Measurements from ENCODE around the gene VEPH1. TPM values are rescaled to one million over a fixed set of nuclear protein-coding genes. Genes with fewer than 3 reads are reported as not detected.

Gene VEPH1
- total and polyA plus RNA-seq, 5 donors from 2014 or later: 2.6 TPM; not detected in 4

- peaks cover 0 to 5% (median 0%) of the 10 kb centered on the region in 7 donors for H3K9me3 Mint-ChIP-seq
- H3K4me3 Mint-ChIP-seq: no peak overlapping the region
- Histone ChIP-seq H3K4me1 (ENCODE audit: control insufficient read depth, insufficient read depth, low read length, poor library complexity, severe bottlenecking) (no peaks in the 10 kb centered on the region), H3K9me3 (ENCODE audit: control insufficient read depth in 2 of 2, low read length in 2 of 2) (no peaks in the 10 kb centered on the region), H3K27me3 (ENCODE audit: control insufficient read depth, insufficient read depth, low read length) (peaks cover 12% of the 10 kb centered on the region), H3K36me3 (ENCODE audit: control insufficient read depth, insufficient read depth, low read length) (no peaks in the 10 kb centered on the region), H3K4me3 (ENCODE audit: low read depth, low read length) (no peak overlapping the region), H3K27ac (ENCODE audit: insufficient read depth, low read length, poor library complexity, severe bottlenecking) (no peak overlapping the region)
- H3K27me3 Mint-ChIP-seq: peaks cover 23% of the 10 kb centered on the region
- DNase-seq (no peak), ATAC-seq (ENCODE audit: low read depth in 2 of 2) (no peak)
- H3K27ac Mint-ChIP-seq: no peak overlapping the region
- H3K36me3 Mint-ChIP-seq: no peaks in the 10 kb centered on the region
- H3K4me1 Mint-ChIP-seq: no peaks in the 10 kb centered on the region
Measured at GRCh38 chr3:157501863-157502262, 1.4 kb downstream of the VEPH1 start.

GRCh38 chr3:157500232-157500631 lies 3.0 kb downstream of the VEPH1 start:
- ATAC-seq (ENCODE audit: low read depth in 2 of 2) (no peak), DNase-seq (no peak)
- H3K4me3 Mint-ChIP-seq: no peak overlapping the region
- no peaks in the 10 kb centered on the region for H3K36me3 Mint-ChIP-seq
- no peaks in the 10 kb centered on the region for H3K4me1 Mint-ChIP-seq
- H3K9me3 ChIP-seq (ENCODE audit: control insufficient read depth in 2 of 2, low read length in 2 of 2): no peaks in the 10 kb centered on the region
- H3K4me1 ChIP-seq (ENCODE audit: control insufficient read depth, insufficient read depth, low read length, poor library complexity, severe bottlenecking): no peaks in the 10 kb centered on the region
- H3K27ac ChIP-seq (ENCODE audit: insufficient read depth, low read length, poor library complexity, severe bottlenecking): no peak overlapping the region
- peaks cover 12% of the 10 kb centered on the region for H3K27me3 ChIP-seq (ENCODE audit: control insufficient read depth, insufficient read depth, low read length)
- H3K27ac Mint-ChIP-seq: no peak overlapping the region
- peaks cover 0 to 5% (median 0%) of the 10 kb centered on the region in 7 donors for H3K9me3 Mint-ChIP-seq
- H3K36me3 ChIP-seq (ENCODE audit: control insufficient read depth, insufficient read depth, low read length): no peaks in the 10 kb centered on the region
- peaks cover 23% of the 10 kb centered on the region for H3K27me3 Mint-ChIP-seq
- H3K4me3 ChIP-seq (ENCODE audit: low read depth, low read length): no peak overlapping the region

GRCh38 chr3:157499342-157499963 lies 3.8 kb downstream of the VEPH1 start:
- peak in 1 of 2 donors; percentile 34 for ATAC-seq (ENCODE audit: low read depth in 2 of 2)
- DNase-seq: no peak
- Histone ChIP-seq H3K27ac (ENCODE audit: insufficient read depth, low read length, poor library complexity, severe bottlenecking) (no peak overlapping the region), H3K9me3 (ENCODE audit: control insufficient read depth in 2 of 2, low read length in 2 of 2) (no peaks in the 10 kb centered on the region), H3K4me3 (ENCODE audit: low read depth, low read length) (no peak overlapping the region), H3K36me3 (ENCODE audit: control insufficient read depth, insufficient read depth, low read length) (no peaks in the 10 kb centered on the region), H3K27me3 (ENCODE audit: control insufficient read depth, insufficient read depth, low read length) (peaks cover 12% of the 10 kb centered on the region), H3K4me1 (ENCODE audit: control insufficient read depth, insufficient read depth, low read length, poor library complexity, severe bottlenecking) (no peaks in the 10 kb centered on the region)
- no peaks in the 10 kb centered on the region for H3K36me3 Mint-ChIP-seq
- H3K27ac Mint-ChIP-seq: no peak overlapping the region
- H3K9me3 Mint-ChIP-seq: peaks cover 0 to 5% (median 0%) of the 10 kb centered on the region in 7 donors
- H3K4me1 Mint-ChIP-seq: no peaks in the 10 kb centered on the region
- H3K4me3 Mint-ChIP-seq: no peak overlapping the region
- H3K27me3 Mint-ChIP-seq: peaks cover 23% of the 10 kb centered on the region

GRCh38 chr3:157498371-157498770 lies 4.8 kb downstream of the VEPH1 start:
- Histone ChIP-seq H3K27ac (ENCODE audit: insufficient read depth, low read length, poor library complexity, severe bottlenecking) (no peak overlapping the region), H3K4me1 (ENCODE audit: control insufficient read depth, insufficient read depth, low read length, poor library complexity, severe bottlenecking) (no peaks in the 10 kb centered on the region), H3K27me3 (ENCODE audit: control insufficient read depth, insufficient read depth, low read length) (peaks cover 12% of the 10 kb centered on the region), H3K4me3 (ENCODE audit: low read depth, low read length) (no peak overlapping the region), H3K36me3 (ENCODE audit: control insufficient read depth, insufficient read depth, low read length) (no peaks in the 10 kb centered on the region), H3K9me3 (ENCODE audit: control insufficient read depth in 2 of 2, low read length in 2 of 2) (no peaks in the 10 kb centered on the region)
- no peaks in the 10 kb centered on the region for H3K4me1 Mint-ChIP-seq
- H3K36me3 Mint-ChIP-seq: no peaks in the 10 kb centered on the region
- H3K4me3 Mint-ChIP-seq: no peak overlapping the region
- no peak overlapping the region for H3K27ac Mint-ChIP-seq
- peaks cover 23% of the 10 kb centered on the region for H3K27me3 Mint-ChIP-seq
- DNase-seq (no peak), ATAC-seq (ENCODE audit: low read depth in 2 of 2) (no peak)
- peaks cover 0 to 3% (median 0%) of the 10 kb centered on the region in 7 donors for H3K9me3 Mint-ChIP-seq

- no peaks in the 10 kb centered on the region for H3K9me3 ChIP-seq (ENCODE audit: control insufficient read depth in 2 of 2, low read length in 2 of 2)
- H3K36me3 Mint-ChIP-seq: no peaks in the 10 kb centered on the region
- ATAC-seq (ENCODE audit: low read depth in 2 of 2): no peak
- peaks cover 0 to 3% (median 0%) of the 10 kb centered on the region in 7 donors for H3K9me3 Mint-ChIP-seq
- H3K27ac Mint-ChIP-seq: no peak overlapping the region
- H3K27ac ChIP-seq (ENCODE audit: insufficient read depth, low read length, poor library complexity, severe bottlenecking): no peak overlapping the region
- DNase-seq: no peak
- peaks cover 11% of the 10 kb centered on the region for H3K27me3 ChIP-seq (ENCODE audit: control insufficient read depth, insufficient read depth, low read length)
- no peaks in the 10 kb centered on the region for H3K4me1 Mint-ChIP-seq
- no peaks in the 10 kb centered on the region for H3K4me1 ChIP-seq (ENCODE audit: control insufficient read depth, insufficient read depth, low read length, poor library complexity, severe bottlenecking)
- H3K4me3 Mint-ChIP-seq: no peak overlapping the region
- H3K36me3 ChIP-seq (ENCODE audit: control insufficient read depth, insufficient read depth, low read length): no peaks in the 10 kb centered on the region
- H3K27me3 Mint-ChIP-seq: peaks cover 18% of the 10 kb centered on the region
- no peak overlapping the region for H3K4me3 ChIP-seq (ENCODE audit: low read depth, low read length)
Measured at GRCh38 chr3:157495846-157496245, 7.4 kb downstream of the VEPH1 start.

GRCh38 chr3:157494581-157495281 lies 8.5 kb downstream of the VEPH1 start:
- H3K36me3 ChIP-seq (ENCODE audit: control insufficient read depth, insufficient read depth, low read length): no peaks in the 10 kb centered on the region
- DNase-seq: no peak
- Mint-ChIP-seq H3K9me3 (no peaks in the 10 kb centered on the region), H3K4me3 (no peak overlapping the region), H3K4me1 (no peaks in the 10 kb centered on the region), H3K27ac (no peak overlapping the region), H3K27me3 (peaks cover 15% of the 10 kb centered on the region), H3K36me3 (no peaks in the 10 kb centered on the region)
- ATAC-seq (ENCODE audit: low read depth in 2 of 2): no peak
- no peaks in the 10 kb centered on the region for H3K9me3 ChIP-seq (ENCODE audit: control insufficient read depth in 2 of 2, low read length in 2 of 2)
- peaks cover 1% of the 10 kb centered on the region for H3K27me3 ChIP-seq (ENCODE audit: control insufficient read depth, insufficient read depth, low read length)
- H3K4me1 ChIP-seq (ENCODE audit: control insufficient read depth, insufficient read depth, low read length, poor library complexity, severe bottlenecking): no peaks in the 10 kb centered on the region
- H3K4me3 ChIP-seq (ENCODE audit: low read depth, low read length): no peak overlapping the region
- no peak overlapping the region for H3K27ac ChIP-seq (ENCODE audit: insufficient read depth, low read length, poor library complexity, severe bottlenecking)

- DNase-seq (peak in 1 of 3 donors; percentile 10), ATAC-seq (ENCODE audit: low read depth in 2 of 2) (no peak)
- Histone ChIP-seq H3K4me1 (ENCODE audit: control insufficient read depth, insufficient read depth, low read length, poor library complexity, severe bottlenecking) (no peaks in the 10 kb centered on the region), H3K27ac (ENCODE audit: insufficient read depth, low read length, poor library complexity, severe bottlenecking) (no peak overlapping the region), H3K9me3 (ENCODE audit: control insufficient read depth in 2 of 2, low read length in 2 of 2) (no peaks in the 10 kb centered on the region), H3K27me3 (ENCODE audit: control insufficient read depth, insufficient read depth, low read length) (no peaks in the 10 kb centered on the region), H3K36me3 (ENCODE audit: control insufficient read depth, insufficient read depth, low read length) (no peaks in the 10 kb centered on the region), H3K4me3 (ENCODE audit: low read depth, low read length) (no peak overlapping the region)
- H3K27me3 Mint-ChIP-seq: peaks cover 12% of the 10 kb centered on the region
- no peak overlapping the region for H3K4me3 Mint-ChIP-seq
- no peaks in the 10 kb centered on the region for H3K36me3 Mint-ChIP-seq
- no peaks in the 10 kb centered on the region for H3K4me1 Mint-ChIP-seq
- H3K27ac Mint-ChIP-seq: no peak overlapping the region
- no peaks in the 10 kb centered on the region for H3K9me3 Mint-ChIP-seq
Measured at GRCh38 chr3:157493627-157494550, 9.3 kb downstream of the VEPH1 start.
